Epithelial cell of esophagus (primary cell): Measurements from ENCODE around the gene KDR.

Experiments
- DNase-seq: peaks from one replicate; pipeline ENCODE4 v3.0.0; 2010; ENCODE audit warnings: low read depth
- H3K4me3 ChIP-seq: 2 replicates; pipeline ENCODE4 v1.5.1; 2011; ENCODE audit warnings: mild to moderate bottlenecking, low read length, control low read depth
- CTCF ChIP-seq: IDR thresholded peaks from 2 replicates; pipeline ENCODE4 v1.5.1; 2011; ENCODE audit warnings: low read depth, mild to moderate bottlenecking, low read length, control low read depth, inconsistent platforms; ENCODE audit not compliant: insufficient read depth; ENCODE audit errors: missing control alignments

The KDR gene

GRCh38 chr4:55032788-55033187 lies 92.6 kb downstream of the KDR start:
- TF ChIP-seq CTCF = no peak
- H3K4me3 ChIP-seq = no peak overlapping the region
- no peak for DNase-seq

- no peak for TF ChIP-seq CTCF
- H3K4me3 ChIP-seq = no peak overlapping the region
- DNase-seq = no peak
Measured at GRCh38 chr4:55032179-55032578, 93.2 kb downstream of the KDR start.

- TF ChIP-seq CTCF = no peak
- no peak overlapping the region for H3K4me3 ChIP-seq
- peak; percentile 32 for DNase-seq
Measured at GRCh38 chr4:55031158-55031557, 94.2 kb downstream of the KDR start.

GRCh38 chr4:55030589-55030988 lies 94.8 kb downstream of the KDR start:
- TF ChIP-seq CTCF = no peak
- no peak overlapping the region for H3K4me3 ChIP-seq
- peak; percentile 33 for DNase-seq

- TF ChIP-seq CTCF = no peak
- DNase-seq = no peak
- no peak overlapping the region for H3K4me3 ChIP-seq
Measured at GRCh38 chr4:55029821-55030503, 95.4 kb downstream of the KDR start.

GRCh38 chr4:55029321-55029720 lies 96.1 kb downstream of the KDR start:
- TF ChIP-seq CTCF = no peak
- no peak overlapping the region for H3K4me3 ChIP-seq
- no peak for DNase-seq
